ENCODE data around the gene CHERP.

Gene CHERP

DNA sequence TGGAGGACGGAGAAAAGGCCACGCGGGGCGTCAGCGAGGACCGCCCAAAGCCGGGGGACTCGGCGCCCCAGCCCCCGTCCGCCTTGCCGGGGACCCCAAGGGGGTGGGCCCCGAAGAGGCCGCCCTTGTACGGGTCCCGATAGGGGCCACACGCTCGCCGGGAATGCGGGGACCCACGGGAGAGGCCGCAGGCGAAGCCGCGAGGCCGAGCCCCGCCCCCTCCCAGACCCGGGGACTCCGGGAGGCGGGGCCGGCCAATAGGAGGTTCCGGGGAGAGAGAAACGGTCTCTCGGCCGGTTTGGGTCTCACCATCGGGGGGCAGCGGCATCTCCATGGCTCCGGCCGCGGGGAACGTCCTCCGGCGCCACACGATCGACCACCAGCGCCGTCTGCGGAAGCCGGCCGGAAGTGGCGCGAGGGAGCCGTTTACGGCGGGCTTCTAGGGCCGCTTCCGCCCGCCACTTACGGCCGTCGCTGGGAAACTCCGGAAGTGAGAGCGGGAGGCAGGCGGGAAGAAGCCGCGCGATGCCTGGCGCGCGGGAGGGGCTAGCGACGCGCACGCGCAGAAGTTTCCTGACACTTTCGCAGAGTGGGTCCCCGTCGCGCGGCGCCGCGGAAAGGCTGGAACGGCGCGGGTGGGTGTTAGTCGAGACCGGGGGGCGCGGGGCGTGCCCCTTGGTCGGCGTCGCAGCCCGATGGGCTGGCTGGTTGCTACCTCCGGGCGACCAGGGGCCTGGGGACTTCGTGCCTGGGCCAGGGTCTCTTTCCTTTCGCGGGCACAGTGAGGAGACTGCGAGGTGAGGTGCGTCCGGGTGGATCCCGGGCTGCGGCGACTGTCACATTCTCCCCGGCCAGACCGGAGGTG lies at the start of gene CHERP:
CHERP (minus strand) TSS at position 393 of the 865 bp plus-strand sequence; CDS start at position 334, 59 bp downstream.
- DNase-seq = peak; percentile 98

GRCh38 chr19:16590876-16591802 lies 48.9 kb upstream of the CHERP start:
- no peak for DNase-seq

- DNase-seq = peak; percentile 81
These were observed 47.7 kb upstream of the CHERP start for GRCh38 chr19:16589917-16590316.

DNA sequence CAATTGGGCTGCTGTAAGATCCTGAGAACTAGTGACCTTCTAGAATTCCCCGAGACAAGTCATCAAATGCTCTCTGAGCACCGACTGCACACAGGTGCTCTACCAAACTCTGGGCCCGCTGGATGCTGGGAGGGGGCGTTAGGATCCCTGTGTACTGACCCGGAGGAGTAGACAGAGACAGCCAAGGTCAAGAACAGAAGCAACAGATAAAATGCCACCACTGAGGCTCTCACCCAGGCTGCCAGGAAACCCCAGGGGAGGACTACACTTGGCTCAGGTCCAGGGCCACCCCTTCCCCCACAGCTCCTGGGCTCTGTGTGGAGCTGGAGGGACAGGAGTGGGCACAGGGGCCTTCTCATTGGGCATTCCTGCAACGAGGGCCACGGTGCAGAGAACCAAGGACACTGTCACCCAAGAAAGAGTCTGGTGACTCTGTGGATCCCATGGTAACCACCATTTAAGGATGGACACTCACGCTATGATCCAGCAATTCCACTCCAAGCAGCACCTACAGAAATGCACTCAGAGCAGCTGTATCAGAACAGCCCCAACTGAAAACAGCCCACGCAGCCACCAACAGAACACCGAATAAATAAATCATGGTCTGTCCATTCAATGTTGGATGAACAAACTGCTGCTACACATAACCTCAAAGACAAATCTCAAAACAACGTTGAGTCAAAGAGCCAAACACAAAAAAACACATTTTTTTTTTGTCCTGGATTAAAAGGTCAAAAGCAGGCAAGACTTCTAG lies 46.8 kb upstream of the CHERP start:
- DNase-seq = peak; percentile 18

GRCh38 chr19:16587833-16588823 lies 45.9 kb upstream of the CHERP start:
- peak; percentile 37 for DNase-seq

DNA sequence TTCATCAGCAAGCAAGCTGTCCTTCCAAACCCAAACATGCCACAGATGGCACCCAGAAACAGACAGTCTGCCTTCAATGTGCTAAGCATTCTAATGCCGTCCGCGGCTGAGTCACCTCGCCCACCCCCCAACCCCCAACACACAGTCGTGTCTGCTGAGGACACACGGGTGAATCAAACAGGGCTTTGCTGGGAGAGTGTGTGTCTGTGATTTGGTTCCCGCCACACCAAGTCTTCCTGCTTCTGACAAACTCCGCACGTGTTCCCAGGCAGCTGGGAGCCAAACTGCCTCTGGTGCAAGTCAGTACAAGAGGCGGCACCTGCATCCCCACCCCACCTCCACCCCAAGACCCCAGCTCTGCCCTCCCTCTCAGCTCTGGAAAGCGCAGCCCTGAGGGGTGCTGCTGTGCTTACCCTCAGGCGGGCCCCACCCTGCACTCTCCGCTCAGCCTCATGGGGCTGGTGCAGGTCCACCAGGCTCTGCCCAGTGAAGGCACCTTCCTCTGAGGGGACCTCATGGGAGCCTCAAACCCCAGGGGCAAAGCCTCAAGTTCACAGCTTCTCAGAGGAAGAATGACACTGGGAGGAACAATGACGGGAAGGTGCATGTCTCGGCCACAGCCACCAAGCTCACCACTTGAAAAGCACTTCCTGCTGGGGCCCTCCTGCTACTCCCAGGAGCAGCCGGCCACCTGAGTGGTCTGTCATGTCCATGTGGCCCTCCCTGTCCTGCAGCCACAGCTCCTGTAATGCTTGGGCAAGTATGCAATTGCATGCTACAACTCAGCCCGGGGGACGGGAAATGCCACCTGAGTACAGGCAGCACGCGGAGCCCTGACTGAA lies 45.0 kb upstream of the CHERP start:
- peak; percentile 22 for DNase-seq

- DNase-seq = no peak
These were observed 44.2 kb upstream of the CHERP start for GRCh38 chr19:16586477-16586871.

- DNase-seq = peak; percentile 22
These were observed 43.7 kb upstream of the CHERP start for GRCh38 chr19:16585808-16586476.

DNA sequence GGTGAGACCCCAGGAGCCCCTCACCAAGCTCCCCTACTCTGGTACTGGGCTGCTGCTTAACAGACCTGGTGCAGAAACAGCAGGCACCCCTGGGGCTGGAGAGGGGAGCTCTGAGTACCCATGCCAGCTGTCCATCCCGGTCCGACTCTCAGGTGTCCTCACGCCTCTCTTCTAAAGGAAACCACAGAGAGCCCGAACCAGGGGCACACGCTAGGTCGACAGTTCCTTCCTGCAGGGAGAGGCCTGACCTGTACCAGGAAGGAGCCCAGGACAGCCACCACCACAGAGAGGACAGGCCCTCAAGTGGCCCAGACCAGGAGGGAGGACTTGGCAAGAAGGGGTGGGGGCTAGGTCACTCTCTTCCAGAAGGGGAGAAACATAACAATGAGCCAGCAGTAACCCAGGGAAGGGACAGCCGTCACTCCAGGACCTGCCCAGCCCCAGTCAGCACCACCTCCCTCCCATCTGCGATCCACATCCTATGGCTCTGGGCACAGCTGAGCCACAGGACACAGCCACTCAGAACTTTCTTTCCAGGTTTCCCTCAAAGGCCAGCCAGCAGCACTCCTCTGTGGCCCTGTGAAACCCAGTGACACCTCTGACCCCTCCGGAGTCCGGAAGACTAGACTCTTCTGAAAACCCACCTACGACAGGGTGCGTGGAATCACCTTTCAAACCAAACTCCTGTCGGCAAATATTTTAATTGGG lies 43.0 kb upstream of the CHERP start:
- DNase-seq = no peak

DNA sequence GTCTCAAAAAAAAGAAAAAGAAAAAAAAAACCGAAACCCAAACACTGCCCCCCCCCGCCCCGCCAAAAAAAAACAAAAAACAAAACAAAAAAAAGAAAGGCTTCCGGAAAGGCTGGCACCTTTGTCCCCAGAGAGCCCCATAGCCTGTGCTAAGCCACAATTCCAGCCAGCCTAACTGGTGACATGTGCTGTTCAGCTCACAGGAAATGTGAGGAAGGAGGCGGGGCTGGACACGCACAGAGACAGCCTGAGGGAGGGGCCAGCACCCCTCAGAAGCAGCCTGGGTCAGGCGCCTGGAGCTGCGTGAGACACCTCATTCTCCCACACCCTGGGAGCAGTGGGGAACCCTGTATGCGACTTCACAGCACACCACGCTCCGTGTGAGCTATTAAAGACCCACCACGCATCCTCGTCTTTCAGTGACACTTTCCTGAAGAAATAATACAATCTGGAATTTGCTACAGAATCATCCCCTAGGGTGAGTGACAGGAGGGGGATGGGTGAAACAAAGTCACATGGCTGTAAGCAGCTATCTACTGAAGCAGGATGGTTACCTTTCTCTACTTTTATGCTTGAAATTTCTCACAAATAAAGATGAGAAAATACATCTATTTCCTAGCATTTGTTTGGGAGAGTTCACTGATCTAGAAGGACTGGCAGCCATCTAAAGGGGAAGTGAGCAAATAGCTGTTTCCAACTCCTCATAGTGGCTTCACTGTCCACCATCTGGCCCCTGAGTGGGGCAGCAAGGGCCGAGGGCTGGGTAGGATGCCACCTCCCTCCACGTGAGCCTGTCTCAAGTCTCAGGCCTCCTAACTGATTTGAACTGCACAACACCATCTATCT lies 42.2 kb upstream of the CHERP start:
- peak; percentile 85 for DNase-seq

GRCh38 chr19:16582486-16583261 lies 40.4 kb upstream of the CHERP start:
- DNase-seq = no peak

DNA sequence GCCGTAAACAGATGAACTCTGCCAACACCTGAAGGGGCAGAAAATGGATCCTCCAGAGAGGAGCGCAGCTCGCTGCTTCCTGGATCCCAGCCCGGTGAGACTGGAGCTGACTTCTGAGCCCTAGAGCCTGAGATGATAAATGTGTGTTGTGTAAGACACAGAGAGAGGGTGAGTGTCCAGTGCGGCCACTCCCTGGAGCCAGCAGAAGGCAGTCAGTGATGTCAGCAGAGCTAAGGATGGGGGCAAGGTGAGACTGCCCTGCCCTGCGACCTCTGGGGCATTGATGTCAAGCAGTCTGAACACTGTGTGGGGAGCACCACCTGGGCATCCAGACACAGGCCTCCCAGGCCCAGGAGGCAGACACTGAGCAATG lies 39.7 kb upstream of the CHERP start:
- DNase-seq = no peak

DNA sequence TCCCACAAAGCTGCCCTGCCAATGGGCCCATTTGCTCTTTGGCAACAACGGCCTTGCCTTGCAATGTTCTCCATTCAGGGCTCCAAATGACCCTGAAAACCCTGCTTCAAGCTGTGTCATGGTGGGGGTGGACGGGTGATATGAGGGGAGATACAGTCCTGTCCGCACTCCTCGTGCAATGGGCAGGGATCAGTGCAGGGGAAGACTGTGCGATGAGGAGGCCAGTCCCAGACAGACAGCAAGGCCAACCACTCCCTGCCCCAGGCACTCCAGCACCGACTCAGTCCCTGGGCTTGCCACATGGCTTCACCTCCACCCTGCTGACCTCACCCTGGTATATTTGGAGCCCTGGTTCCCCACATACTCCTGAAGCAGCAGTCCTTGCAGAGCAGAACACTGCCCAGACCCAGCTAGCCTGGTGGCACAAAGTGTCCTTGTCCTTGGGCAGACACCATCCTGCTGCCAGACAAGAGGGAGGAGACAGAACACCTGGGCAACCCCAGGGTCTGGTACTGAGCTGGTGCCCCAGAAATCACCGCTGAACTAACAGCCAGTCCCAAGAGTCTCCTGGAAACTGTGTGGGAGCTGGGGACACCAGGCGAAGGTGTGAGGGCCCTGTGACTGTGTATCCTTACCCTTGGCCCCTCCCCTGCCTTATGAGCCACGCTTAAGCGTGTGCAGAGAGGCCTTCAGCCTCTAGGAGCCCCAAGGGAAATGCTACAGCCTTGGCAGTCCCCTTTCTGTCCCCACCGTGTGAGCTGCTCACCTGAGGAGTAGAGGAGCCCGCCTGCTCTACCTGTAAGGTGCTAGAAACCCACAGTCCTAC lies 39.1 kb upstream of the CHERP start:
- no peak for DNase-seq

- DNase-seq = no peak
These were observed 37.1 kb upstream of the CHERP start for GRCh38 chr19:16579381-16579780.

DNA sequence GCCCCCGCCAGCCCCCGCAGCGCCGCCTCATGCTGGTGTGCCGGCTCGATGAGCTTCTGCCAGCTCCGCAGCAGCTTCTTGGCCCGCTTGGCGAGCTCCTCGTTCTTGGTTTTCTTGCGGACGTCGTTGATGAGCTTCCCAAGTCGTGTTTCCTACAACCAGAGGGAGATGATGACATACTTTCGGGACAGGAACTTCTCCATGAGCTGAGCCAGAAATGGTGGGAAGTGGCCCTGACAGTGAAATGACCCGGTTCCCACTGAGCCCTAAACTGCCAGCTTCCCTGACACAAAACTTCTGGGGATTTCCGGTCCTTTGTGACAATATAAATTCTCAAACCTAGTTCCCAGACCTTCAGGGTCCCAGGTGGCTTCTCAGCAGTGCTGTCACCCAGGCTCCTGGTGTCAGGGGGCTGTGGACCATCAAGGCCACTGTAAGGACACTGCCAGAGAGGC lies 35.3 kb upstream of the CHERP start:
- no peak for DNase-seq

GRCh38 chr19:16576690-16577530 lies 34.7 kb upstream of the CHERP start:
- no peak for DNase-seq

All from NCI-H69 (cell line).